RPMI7951 (cell line): ENCODE data around the gene FCN1. TPM values are rescaled to one million over a fixed set of nuclear protein-coding genes. Genes with fewer than 3 reads are reported as not detected.

Experiments
- DNase-seq: peaks from one replicate; pipeline ENCODE4 v3.0.0-alpha.2; 2012; ENCODE audit warnings: low read depth
- total RNA-seq: library from RNA; depleted of rRNA; stranded (reverse); fragments of >200 nt; shearing (Covaris generic); gene quantifications from 2 replicates; pipeline ENCODE4 v1.2.3, GENCODE V29; 2014

FCN1 gene
- total RNA-seq, 1 experiment from 2014 or later: not detected

DNA sequence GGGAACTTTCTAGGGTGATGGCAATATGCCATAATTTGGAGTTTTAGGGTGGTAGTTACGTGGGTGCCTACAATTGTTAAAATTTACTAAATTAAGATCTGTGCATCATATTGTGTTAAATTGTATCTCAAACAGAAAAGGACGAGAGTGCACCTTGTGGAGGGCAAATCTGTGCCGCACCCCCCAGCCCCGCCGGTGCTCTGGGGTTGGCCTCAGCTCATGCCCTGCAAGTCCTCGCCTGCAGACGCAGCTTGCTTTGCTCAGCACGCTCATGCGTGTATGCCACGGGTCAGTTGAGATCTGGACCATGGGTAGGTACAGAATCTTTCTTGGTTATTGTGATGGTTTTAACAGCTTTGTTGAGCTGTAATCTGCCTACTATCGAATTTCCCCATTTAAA lies 33.7 kb upstream of the FCN1 start:
- no peak for DNase-seq

GRCh38 chr9:134950386-134951210 lies 32.9 kb upstream of the FCN1 start:
- DNase-seq: no peak

DNA sequence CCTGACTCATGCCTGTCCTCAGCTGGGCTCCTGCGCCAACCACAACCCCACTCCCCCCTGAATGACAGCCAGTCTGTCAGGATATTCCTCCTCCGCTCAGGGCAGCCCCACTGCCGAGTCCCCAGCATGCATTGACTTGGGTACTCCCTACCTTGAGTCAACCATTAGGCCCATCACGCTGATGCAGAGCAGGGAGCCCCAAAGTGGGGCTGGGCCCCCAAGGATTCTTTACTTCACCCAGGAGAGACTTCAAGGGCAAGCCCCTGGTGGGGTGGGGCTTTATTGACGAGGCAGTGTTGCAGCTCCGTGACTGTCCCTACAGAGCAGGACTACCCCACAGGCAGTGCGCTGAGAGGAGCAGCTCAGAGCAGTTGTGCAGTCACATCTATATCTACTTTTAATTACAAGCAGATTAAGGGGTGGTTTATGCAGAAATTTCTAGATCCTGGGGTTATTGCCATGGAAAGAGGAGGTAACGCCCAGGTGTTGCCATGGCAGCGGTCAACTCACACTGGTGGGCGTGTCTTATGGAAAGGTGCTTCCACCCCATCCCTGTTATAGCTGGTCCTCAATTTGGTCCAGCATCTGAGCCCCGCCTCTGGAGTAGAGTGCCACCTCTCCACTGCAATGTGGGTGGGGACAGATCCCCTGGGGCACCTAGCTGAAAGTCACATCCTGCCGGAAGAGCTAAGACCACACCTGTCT lies 32.1 kb upstream of the FCN1 start:
- DNase-seq: no peak

- DNase-seq: no peak
Observed at GRCh38 chr9:134948149-134948548, 30.4 kb upstream of the FCN1 start.

DNA sequence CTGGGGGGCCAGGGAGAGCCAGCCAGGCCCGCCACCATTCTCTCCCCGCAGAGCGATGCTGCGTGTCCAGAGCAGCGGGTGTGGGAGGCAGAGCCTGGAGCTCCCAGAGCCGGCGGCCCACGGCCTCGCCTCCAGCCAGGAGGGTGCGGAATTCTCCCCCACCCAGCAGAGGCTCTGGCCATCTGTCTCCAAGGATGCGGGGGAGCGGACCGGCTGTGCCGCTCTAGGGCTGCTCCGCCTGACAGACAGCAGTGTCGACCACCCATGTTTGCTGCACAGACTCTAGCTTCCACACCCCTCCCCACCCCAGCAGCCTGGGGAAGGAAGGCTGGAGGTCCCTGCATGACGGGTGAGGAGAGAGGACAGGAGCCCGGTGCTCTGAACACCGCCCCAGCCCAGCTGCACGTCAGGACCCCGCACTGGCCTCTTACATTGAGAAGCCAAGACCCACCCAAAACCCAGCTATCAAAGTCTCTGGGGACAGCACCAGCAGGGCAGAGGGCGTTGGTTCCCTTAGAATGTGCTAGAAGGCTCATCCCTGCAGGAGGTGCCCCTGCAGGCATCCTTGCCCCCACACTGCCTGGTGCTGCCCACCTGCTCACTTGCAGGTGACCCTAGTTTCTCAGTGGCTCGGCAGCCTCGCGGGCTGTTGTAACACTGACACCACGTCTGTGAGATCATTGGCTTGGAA lies 29.7 kb upstream of the FCN1 start:
- no peak for DNase-seq

- DNase-seq: no peak
Observed at GRCh38 chr9:134946663-134947062, 29.0 kb upstream of the FCN1 start.

GRCh38 chr9:134945509-134946275 lies 28.0 kb upstream of the FCN1 start:
- DNase-seq: no peak

GRCh38 chr9:134944916-134945315 lies 27.2 kb upstream of the FCN1 start:
- no peak for DNase-seq

DNA sequence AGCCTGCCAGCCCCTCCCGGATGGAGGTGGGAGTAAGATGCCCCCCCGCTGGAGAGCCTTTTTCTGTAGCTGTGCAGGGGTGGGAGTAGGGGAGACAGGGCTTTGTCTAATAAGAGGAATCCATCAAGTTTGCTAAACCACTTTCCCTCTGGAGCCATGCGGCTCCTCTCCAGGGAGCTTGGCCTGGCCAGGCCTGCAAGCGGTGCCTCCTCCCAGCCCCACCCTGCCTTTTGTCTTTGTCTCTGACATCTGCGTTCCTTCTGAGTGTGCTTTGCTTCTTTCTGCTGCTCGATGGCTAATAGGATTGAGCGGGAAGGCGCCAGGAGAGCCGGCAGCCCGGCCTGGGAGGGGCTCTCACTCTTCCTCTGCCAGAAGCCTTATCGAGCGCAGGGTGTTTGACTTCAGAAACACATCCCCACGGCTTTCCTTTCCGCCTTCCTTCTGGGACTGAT lies 26.7 kb upstream of the FCN1 start:
- DNase-seq: no peak

DNA sequence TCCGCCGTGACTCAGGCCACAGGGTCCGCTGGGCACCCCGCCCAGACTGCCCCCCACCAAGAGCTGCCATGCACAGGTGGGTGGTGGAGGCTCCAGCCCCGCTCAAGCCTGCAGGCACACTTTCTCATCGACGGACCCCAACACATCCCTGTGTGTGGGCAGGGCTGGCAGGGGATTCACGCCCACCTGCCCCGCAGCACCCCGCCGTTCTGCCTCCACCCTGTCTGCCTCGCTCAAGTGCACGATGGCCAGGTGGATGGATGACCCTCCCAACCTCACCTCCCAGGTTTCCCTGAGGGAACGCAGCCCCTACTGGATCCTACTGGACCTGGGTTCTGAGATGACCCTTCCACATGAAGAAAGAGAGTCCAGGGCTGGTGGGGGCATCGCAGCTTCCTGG lies 26.1 kb upstream of the FCN1 start:
- no peak for DNase-seq

DNA sequence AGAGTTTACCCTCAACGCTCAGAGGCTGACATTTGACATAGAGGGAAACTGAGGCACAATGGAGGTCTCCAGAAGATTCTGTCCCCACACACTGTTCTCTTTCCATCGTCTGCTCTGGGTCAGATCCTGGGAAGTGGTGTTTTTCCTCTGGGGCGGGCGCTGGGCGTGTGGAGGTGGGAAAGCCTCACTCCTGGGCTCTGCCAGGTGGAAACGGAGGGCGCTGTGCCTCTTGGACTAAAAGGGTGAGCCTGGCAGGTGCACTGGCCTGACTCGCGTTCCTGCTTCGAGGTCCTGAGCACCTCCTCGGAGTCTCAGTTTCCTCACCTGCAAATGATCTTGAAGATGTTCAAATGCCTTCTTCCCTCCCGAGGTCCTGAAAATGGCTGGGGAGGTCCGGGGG lies 25.7 kb upstream of the FCN1 start:
- DNase-seq: no peak

- no peak for DNase-seq
Observed at GRCh38 chr9:134942788-134943184, 25.1 kb upstream of the FCN1 start.

DNA sequence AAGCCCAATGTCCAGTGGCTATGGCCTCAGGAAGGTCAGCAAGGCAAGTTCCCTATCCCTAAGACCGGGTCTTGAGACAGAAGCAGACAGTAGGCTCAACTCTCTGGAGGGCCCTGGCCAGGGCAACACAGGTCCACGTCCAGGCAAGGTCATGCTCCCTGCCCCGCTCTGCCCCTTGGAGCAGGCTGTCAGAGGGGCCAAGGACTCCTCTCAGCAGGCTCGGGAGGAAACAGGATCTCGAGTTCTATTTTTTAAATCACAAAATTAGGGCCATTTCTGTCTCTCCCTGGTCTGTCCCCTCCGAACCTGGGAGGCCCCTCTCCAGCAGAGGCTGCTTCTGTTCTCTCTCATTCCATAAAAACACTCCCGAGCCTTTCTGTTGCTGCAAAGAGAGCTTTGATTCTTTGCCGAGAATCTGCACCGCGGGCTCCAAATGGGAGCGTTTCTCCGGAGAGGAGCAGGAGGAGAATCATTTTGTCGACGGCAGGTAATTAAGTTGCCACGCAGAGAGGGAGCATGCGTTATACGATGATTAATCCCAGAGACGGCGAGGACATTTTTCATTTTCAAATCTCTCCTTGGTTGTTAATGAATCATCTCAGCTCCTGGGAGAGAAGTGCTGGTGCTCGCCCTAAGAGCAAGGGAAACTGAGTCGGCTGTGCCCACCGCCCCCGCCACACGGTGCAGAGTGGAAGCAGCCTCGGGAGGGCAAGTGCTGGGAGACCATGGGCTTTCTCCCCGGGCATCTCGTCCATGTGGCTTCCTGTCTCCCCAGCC lies 24.5 kb upstream of the FCN1 start:
- no peak for DNase-seq

DNA sequence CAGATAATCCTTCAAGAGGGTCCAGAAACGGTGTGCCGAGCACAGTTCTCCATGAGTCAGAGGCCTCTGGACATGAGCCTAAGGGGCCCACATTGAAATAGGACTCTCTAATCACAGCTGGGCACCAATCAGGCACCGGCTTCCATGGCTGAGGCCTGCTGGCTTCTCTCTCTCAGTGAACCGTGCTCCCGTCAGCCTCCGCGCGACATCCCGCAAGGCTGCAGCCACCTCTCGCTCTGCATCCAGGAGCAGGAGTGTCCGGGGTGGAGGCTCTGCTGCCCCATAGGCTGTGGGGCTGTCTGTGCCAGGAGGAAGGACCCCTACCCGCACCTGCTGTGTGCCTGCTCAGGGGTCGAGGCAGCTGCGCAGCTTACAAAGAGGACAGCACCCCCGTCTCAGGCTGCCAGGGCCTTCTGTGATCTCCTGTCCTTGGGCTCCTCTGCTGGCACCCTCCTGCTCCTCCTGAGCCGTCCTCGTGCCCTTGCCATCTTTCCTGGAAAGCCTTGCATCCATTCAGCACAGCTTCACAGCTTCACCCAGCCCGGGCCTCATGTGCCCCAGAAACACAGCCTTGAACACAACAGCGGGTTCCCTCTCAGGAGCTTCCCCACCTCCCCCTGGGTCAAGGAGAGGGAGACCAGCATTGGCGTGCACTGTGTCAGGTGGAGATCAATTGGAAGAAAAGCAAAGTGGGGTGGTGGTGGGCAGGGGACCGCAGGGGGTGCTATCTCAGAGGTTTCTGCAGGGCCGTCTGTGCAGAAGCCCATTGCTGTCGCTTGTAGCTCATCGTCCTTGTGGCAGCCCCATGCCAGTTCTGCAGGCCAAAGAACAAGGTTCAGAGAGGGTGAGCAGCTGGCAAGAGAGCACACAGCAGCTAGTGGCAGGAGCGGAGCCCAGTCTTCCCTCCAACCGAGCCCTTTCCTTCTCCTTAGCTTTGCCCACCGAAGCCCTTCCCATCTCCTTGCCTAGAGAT lies 22.8 kb upstream of the FCN1 start:
- no peak for DNase-seq

DNA sequence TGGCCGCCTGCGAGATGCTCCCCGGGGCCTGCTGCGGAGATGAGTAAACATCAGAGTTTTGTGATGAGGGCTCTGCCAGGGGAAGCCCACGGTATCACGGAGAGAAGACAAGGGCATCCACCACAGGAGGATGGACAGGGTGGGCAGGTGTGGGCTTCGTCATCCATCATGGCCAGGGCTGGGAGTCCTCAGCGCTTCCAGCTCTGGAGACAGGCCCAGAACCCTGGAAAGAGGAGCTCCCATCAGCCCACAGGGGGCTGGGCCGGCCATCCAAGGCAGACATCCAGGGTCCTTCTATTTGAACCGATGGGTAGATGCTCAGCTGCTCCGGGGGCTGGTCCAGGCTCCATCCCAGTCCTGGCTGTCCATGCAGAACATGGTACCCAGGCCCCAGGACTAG lies 22.1 kb upstream of the FCN1 start:
- DNase-seq: no peak

GRCh38 chr9:134939080-134939733 lies 21.5 kb upstream of the FCN1 start:
- no peak for DNase-seq

- DNase-seq: no peak
Observed at GRCh38 chr9:134938346-134939079, 20.8 kb upstream of the FCN1 start.

GRCh38 chr9:134937566-134938345 lies 20.0 kb upstream of the FCN1 start:
- no peak for DNase-seq
